Mesodermal cell (in vitro differentiated cells): ENCODE data around the gene AP2A2. TPM values are rescaled to one million over a fixed set of nuclear protein-coding genes. Genes with fewer than 3 reads are reported as not detected.
A peak's percentile ranks its signal among the peaks of the same experiment; 100 is the strongest.

Experiments
- H3K27ac ChIP-seq: 2 replicates; pipeline ENCODE4 v1.7.0; 2013; ENCODE audit warnings: mild to moderate bottlenecking, low read depth, low read length, moderate library complexity; ENCODE audit not compliant: severe bottlenecking
- H3K36me3 ChIP-seq: 2 replicates; pipeline ENCODE4 v1.7.1; 2013; ENCODE audit warnings: mild to moderate bottlenecking, low read length, moderate library complexity; ENCODE audit not compliant: control insufficient read depth, insufficient read depth
- H3K4me1 ChIP-seq: one replicate; pipeline ENCODE4 v1.7.1; 2013; ENCODE audit warnings: mild to moderate bottlenecking, low read length; ENCODE audit not compliant: insufficient read depth, control insufficient read depth, poor library complexity, severe bottlenecking
- H3K4me3 ChIP-seq: 2 replicates; pipeline ENCODE4 v1.7.0; 2013; ENCODE audit warnings: low read length, control low read depth, mild to moderate bottlenecking; ENCODE audit not compliant: insufficient read depth, poor library complexity, severe bottlenecking; ENCODE audit errors: extremely low read depth
- H3K9me3 ChIP-seq: 2 replicates; pipeline ENCODE4 v1.7.1; 2013; ENCODE audit warnings: mild to moderate bottlenecking, low read length, moderate library complexity; ENCODE audit not compliant: control insufficient read depth
- WGBS, 2 experiments: methylation state at CpG; one replicate each; pipeline ENCODE4 v1.1.5; 2013; ENCODE audit warnings: missing lambda C conversion rate in 2 of 2; ENCODE audit not compliant: insufficient coverage in 2 of 2; 5-methylcytosine and 5-hydroxymethylcytosine counted together
- polyA plus RNA-seq, 2 experiments: library from polyadenylated mRNA; stranded (reverse); fragments of 50-300 nt; gene quantifications; one replicate each; pipeline ENCODE4 v1.2.3, GENCODE V29; 2013

Gene AP2A2
- polyA plus RNA-seq (2013, experiment 1 of 2): 92.0 TPM
- 76.9 TPM for polyA plus RNA-seq (2013, experiment 2 of 2)

DNA sequence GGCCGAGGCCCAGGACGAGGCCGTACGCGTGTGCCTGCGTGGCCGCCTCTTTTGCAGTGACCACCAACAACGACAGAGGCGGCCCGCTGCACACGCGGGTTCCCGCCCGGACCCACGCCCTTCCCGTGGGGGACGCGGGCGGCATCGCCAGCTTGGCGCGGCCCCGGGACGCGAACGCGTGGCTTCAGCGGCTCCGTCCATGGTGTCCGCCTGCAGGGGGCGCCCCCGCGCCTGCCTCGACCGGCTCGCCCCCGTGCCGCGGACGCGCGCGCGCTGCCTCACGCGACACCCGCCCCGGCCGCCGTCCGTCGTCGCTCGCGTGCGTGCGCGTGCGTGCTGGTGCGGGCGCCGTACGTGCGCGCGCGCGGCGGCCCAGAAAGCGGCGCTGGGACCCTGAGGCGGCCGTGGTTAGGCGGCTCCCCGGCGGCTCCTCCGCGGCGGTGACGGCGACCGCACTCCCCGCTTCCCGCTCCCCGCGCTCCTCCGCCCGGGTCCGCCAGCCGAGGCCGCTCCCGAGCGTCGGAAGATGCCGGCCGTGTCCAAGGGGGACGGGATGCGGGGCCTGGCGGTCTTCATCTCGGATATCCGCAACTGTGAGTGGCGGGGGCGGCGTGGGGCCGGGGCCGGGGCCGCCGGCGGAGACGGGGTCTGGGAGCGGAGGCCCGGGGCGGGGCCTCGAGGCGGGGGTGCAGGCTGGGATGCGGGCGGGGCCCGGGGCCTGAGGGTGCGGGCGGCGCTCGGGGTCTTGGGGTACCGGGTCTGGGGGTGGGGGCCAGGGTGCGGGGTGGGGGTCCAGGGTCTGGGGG lies at the start of gene AP2A2:
Gene AP2A2, plus strand, starts transcription at position 375 of the 806 bp plus-strand sequence. Its CDS starts 152 bp downstream, at position 527.
- Histone ChIP-seq H3K4me1 (peaks cover 8% of the 10 kb centered on the region), H3K9me3 (no peaks in the 10 kb centered on the region), H3K27ac (peak within 1 kb of the TSS; percentile 81), H3K4me3 (peak within 1 kb of the TSS; percentile 79), H3K36me3 (peaks cover 33% of the 10 kb centered on the region)
- WGBS, 2 experiments: 10 to 11% methylated on average over 70 to 81 of the region's 124 CpGs

DNA sequence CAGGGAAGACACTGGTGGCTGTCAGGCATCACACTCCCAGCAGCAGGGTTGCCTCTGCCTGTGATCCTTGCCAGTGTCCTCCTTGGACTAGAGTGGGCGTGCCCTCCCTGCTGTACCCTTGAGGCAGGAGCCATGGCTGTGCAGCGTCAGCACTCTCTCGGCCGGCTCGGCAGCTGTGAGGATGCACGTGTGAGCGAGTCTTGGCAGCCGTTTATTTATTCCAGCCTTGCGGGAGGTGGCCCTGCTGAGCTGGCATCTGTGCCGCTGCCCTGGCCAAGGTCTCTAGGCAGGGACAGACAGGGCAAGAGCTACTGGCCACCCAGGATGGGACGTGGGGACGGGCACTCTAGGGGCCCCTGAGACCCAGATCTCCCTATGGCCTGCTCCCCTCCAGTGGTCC lies 49.1 kb upstream of the AP2A2 start:
- Histone ChIP-seq H3K27ac (no peak overlapping the region), H3K36me3 (peaks cover 50% of the 10 kb centered on the region), H3K4me3 (no peak overlapping the region), H3K9me3 (no peaks in the 10 kb centered on the region), H3K4me1 (no peaks in the 10 kb centered on the region)
- WGBS, 2 experiments: 93 to 98% methylated on average over 12 of the region's 12 CpGs

DNA sequence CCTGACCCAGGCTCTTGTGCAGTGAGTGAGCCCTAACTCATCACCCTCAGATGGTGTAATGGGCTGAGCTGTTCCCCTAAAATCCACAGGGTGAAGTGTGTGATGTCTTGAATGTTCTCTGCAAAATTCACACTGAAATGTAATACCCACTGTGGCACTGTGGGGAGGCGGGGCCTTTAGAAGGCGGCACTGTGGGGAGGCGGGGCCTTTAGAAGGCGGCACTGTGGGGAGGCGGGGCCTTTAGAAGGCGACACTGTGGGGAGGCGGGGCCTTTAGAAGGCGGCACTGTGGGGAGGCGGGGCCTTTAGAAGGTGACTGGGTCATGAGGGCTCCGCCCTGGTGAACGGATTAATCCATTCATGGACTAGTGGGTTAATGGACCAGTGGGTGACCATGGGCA lies 48.1 kb upstream of the AP2A2 start:
- H3K27ac ChIP-seq: no peak overlapping the region
- no peaks in the 10 kb centered on the region for H3K4me1 ChIP-seq
- no peak overlapping the region for H3K4me3 ChIP-seq
- H3K9me3 ChIP-seq: no peaks in the 10 kb centered on the region
- whole genome bisulfite sequencing, 2 experiments: 97 to 100% methylated on average over 5 of the region's 11 CpGs
- H3K36me3 ChIP-seq: peaks cover 57% of the 10 kb centered on the region

DNA sequence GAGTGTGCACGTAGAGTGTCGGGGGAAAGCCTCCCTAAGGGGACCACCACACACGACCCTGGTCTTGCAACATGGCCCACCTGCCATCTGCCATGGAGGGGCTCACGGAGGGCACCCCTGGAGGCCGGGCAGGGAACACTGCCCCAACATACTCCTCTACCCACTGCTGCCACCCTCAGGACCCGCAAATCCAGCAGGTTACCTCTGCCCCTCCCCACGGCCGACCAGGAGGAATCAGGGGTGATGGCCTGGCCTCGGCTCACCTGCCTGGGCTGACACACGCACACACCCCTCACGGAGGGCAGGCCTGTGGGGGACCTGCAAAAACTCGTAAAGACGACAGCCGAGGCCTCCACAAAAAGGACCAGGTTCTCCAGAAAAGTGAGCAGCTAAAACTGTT lies 45.2 kb upstream of the AP2A2 start:
- Histone ChIP-seq H3K4me1 (no peaks in the 10 kb centered on the region), H3K36me3 (peaks cover 62% of the 10 kb centered on the region), H3K4me3 (no peak overlapping the region), H3K9me3 (no peaks in the 10 kb centered on the region), H3K27ac (no peak overlapping the region)
- 95 to 98% methylated on average over 10 to 11 of the region's 14 CpGs for WGBS, 2 experiments

DNA sequence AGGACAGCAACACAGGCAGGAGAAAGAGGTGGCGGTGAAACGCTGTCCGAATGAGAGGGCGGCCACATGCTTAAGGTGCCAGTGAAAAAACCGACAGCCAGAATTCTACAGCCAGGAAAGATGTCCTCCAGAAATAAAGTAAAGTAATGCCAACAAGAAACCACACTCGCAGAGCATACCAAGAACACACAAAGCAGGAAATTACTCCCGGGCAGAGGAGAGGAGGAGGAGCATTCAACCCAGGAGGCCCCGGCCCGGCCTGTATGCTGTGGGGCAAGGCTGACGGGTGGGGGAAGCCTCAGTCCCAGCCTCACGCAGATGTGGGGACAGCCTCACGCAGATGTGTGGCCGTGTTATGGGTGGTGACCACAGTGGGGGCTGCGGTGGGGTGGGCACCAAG lies 43.1 kb upstream of the AP2A2 start:
- 93 to 94% methylated on average over 10 of the region's 14 CpGs for WGBS, 2 experiments
- Histone ChIP-seq H3K4me1 (no peaks in the 10 kb centered on the region), H3K4me3 (no peak overlapping the region), H3K27ac (no peak overlapping the region), H3K36me3 (peaks cover 59% of the 10 kb centered on the region), H3K9me3 (no peaks in the 10 kb centered on the region)

DNA sequence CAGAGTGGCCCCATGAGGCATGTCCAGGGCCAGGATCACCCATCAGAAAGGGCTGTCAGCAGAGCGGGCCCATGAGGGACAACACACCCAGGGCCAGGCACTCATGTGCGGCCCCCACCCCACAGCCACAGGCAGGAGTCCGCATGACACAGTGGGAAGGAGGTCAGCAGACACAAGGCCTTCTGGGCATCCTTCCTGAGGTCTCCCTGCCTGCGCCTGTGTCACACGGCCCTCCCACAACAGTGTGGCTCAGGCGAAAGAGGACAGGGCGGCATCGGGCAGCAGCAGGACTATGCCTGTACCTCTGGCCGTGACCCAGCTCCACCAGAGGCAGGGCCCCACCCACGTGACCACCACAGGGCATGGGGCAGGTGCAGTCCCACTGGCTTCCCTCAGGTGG lies 42.1 kb upstream of the AP2A2 start:
- 83 to 88% methylated on average over 10 of the region's 10 CpGs for WGBS, 2 experiments
- H3K4me3 ChIP-seq: no peak overlapping the region
- no peak overlapping the region for H3K27ac ChIP-seq
- H3K36me3 ChIP-seq: peaks cover 54% of the 10 kb centered on the region
- no peaks in the 10 kb centered on the region for H3K9me3 ChIP-seq
- H3K4me1 ChIP-seq: no peaks in the 10 kb centered on the region

DNA sequence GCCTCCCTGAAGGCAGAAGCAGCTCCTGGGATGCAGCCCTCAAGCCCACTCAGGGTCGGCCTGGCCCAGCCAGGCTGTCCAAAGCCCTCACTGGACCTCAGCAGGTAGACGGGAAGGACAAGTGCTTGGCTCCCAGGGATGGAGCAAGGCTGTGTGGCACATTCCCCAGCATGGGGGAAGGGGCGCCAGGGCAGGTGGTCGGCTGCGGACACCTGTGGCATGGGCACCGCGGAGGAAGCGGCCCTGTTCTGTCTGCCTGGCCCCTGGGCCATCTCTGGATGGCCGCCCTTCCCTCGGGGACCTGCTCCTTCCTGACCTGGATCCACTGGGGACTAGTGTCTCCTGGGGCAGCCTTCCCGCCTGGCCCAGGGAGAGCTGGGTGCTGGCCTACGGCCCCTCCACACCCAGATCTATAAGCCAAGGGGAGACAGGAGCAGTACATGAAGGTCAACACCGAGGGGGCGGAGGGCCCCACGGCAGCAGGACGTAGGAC lies 41.0 kb upstream of the AP2A2 start:
- H3K27ac ChIP-seq: no peak overlapping the region
- H3K4me1 ChIP-seq: no peaks in the 10 kb centered on the region
- no peak overlapping the region for H3K4me3 ChIP-seq
- peaks cover 48% of the 10 kb centered on the region for H3K36me3 ChIP-seq
- H3K9me3 ChIP-seq: no peaks in the 10 kb centered on the region
- WGBS, 2 experiments: 86 to 91% methylated on average over 12 to 14 of the region's 16 CpGs

DNA sequence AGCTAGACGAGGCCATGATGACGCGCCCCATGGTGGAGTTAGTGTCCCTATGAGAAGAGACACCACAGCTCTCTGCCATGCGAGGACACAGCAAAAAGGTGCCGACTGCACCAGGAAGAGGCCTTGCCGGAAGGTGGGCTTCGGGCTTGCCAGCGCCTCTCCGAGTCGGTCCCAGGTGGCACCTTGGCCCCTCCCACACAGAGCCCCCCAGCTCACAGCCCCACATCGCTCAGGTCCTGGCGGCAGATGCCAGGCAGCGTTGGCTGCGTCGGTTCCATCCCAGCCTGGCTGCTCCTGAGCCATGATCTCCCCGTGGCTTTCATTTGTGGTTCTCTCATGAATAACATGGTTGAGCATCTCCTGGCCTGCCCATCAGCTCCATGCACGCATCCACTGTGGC lies 39.1 kb upstream of the AP2A2 start:
- Histone ChIP-seq H3K36me3 (peaks cover 32% of the 10 kb centered on the region), H3K27ac (no peak overlapping the region), H3K4me1 (no peaks in the 10 kb centered on the region), H3K9me3 (no peaks in the 10 kb centered on the region), H3K4me3 (no peak overlapping the region)
- 94 to 95% methylated on average over 13 to 17 of the region's 17 CpGs for WGBS, 2 experiments

DNA sequence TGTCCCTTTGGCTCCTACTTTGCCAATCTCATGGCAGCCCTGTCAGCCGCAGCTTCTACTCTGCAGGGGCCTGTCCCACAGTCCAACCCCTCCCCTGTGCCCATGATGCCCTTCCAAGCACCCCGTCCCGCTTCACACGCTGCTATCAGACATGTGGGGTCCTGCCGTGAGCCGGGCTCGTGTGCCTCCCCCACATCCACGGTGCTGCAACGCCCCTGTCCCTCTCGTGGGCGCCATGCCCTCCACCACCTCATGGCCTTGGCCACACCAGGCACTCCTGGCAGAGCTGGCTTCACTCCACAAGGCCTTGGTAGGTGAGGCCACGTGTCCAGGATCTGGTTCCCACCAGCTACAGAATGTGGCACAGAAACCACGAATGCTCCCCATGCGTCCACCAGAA lies 38.1 kb upstream of the AP2A2 start:
- peaks cover 24% of the 10 kb centered on the region for H3K36me3 ChIP-seq
- no peak overlapping the region for H3K27ac ChIP-seq
- 94 to 98% methylated on average over 14 of the region's 14 CpGs for WGBS, 2 experiments
- H3K4me1 ChIP-seq: no peaks in the 10 kb centered on the region
- no peak overlapping the region for H3K4me3 ChIP-seq
- H3K9me3 ChIP-seq: no peaks in the 10 kb centered on the region

DNA sequence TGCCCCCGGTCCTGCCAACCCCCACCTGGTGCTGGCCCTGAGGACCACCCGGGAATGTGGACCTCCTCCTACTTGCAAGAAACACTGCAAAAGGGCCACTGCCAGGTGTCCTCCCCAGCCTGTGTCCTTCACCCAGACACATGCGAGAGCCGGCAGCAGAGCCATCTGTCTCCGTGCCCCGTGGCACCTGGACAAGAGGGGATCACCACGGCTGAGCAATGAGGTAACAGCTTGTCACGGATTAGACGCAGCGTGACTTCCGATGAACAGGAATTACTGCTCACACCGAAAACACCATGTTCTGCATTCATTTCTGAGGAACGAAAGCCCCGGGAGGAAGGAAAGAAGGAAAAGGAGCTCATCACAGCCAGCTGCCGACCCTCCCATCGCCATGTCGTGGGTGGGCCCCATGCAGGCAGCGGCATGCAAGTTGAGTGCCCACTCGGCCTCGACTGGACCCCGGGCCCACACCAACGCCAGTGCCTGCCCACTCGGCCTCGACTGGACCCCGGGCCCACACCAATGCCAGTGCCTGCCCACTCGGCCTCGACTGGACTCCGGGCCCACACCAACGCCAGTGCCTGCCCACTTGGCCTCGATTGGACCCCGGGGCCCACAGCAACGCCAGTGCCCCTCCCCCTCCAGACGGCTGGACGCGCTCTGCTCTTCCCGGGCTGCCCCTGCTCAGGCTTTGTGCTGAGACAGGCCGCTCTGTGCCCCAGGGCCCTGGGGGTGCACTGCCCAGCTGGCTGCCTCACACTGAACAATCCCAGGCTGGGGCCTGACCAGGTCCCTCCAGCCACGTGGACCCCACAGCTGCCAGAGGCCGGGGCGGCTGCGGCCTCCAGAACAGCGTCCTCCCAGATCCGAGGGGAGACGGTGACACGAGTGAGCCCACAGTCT lies 37.1 kb upstream of the AP2A2 start:
- WGBS, 2 experiments: 95 to 97% methylated on average over 31 to 44 of the region's 45 CpGs
- H3K4me3 ChIP-seq: no peak overlapping the region
- peaks cover 16% of the 10 kb centered on the region for H3K36me3 ChIP-seq
- no peaks in the 10 kb centered on the region for H3K9me3 ChIP-seq
- H3K4me1 ChIP-seq: no peaks in the 10 kb centered on the region
- H3K27ac ChIP-seq: no peak overlapping the region
